ENCODE data around the gene SSU72.

- TF ChIP-seq, protein P1, sequence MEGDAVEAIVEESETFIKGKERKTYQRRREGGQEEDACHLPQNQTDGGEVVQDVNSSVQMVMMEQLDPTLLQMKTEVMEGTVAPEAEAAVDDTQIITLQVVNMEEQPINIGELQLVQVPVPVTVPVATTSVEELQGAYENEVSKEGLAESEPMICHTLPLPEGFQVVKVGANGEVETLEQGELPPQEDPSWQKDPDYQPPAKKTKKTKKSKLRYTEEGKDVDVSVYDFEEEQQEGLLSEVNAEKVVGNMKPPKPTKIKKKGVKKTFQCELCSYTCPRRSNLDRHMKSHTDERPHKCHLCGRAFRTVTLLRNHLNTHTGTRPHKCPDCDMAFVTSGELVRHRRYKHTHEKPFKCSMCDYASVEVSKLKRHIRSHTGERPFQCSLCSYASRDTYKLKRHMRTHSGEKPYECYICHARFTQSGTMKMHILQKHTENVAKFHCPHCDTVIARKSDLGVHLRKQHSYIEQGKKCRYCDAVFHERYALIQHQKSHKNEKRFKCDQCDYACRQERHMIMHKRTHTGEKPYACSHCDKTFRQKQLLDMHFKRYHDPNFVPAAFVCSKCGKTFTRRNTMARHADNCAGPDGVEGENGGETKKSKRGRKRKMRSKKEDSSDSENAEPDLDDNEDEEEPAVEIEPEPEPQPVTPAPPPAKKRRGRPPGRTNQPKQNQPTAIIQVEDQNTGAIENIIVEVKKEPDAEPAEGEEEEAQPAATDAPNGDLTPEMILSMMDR (IDR thresholded peaks at IDR 0.05; ENCODE audit: poor library complexity, severe bottlenecking), result no peak
- TF ChIP-seq RAD21 (conservative IDR thresholded peaks at IDR 0.05), result no peak
- TF ChIP-seq POLR2AphosphoS5 (IDR thresholded peaks at IDR 0.05), result no peak
- TF ChIP-seq EZH2 (IDR thresholded peaks at IDR 0.05; ENCODE audit: borderline replicate concordance, insufficient read depth, low read length, poor library complexity, severe bottlenecking), result no peak
- TF ChIP-seq MXI1 (conservative IDR thresholded peaks at IDR 0.05; ENCODE audit: poor library complexity, severe bottlenecking), result no peak
Observed at GRCh38 chr1:1567152-1567875, 7.3 kb downstream of the SSU72 start.

Measured in neural cell (in vitro differentiated cells).